K562 (cell line): ENCODE results near the gene SLC18A3. TPM values are rescaled to one million over a fixed set of nuclear protein-coding genes. Genes with fewer than 3 reads are reported as not detected.
A peak's percentile ranks its signal among the peaks of the same experiment; 100 is the strongest.

Source experiments
- ATAC-seq: fragments of 200-7000 bp; cut with Tn5 transposase; 3 replicates; pipeline ENCODE4 v1.9.1; 2020; ENCODE audit warnings: moderate library complexity
- BruUV-seq: library from RNA; stranded (reverse); fragments of 400-500 nt; replicated peaks from 2 replicates; lab custom pipeline; 2021; lab: Mats Ljungman, UMichigan
- CTCF ChIA-PET: fragments of 300-600 bp; formaldehyde crosslinking; extraction: SDS; loops from one replicate; lab custom pipeline; 2021; ENCODE audit warnings: low intra/inter-chr PET ratio; lab: Yijun Ruan, JAX
- POLR2A ChIA-PET: fragments of 300-600, 350-650 bp; sonication (Branson Sonifier 250); formaldehyde crosslinking; extraction: SDS; loops from one replicate; lab custom pipeline; 2021; ENCODE audit warnings: antibody characterized with exemption, inconsistent platforms; lab: Yijun Ruan, JAX
- DNase-seq, 4 experiments: peaks; one replicate each; pipeline versions ENCODE4 v3.0.0 to v3.0.0-alpha.2; 2011 to 2018; ENCODE audit warnings: low spot score in 3 of 4, mixed read lengths in 3 of 4; ENCODE audit errors: extremely low read depth in 1 of 4
- FAIRE-seq: peaks from 2 replicates; lab custom pipeline; 2011; peaks lifted over from hg19 to GRCh38; lab: Jason Lieb, UNC
- H2AFZ ChIP-seq: 2 replicates; pipeline ENCODE4 v1.6.0; 2011; ENCODE audit warnings: low read depth, low read length, control low read depth, inconsistent platforms
- H3K27ac ChIP-seq: fragments of 200-600 bp; 3 replicates; pipeline ENCODE4 v1.8.0; 2011; ENCODE audit warnings: low read depth, mild to moderate bottlenecking, control low read depth, inconsistent platforms, low read length, moderate library complexity, mixed read lengths; ENCODE audit errors: extremely low read depth
- H3K27me3 ChIP-seq, 2 experiments: fragments of 300-600 bp in 1 of 2; 2 replicates in 1 of 2; 3 replicates in 1 of 2; pipeline versions ENCODE4 v1.6.0 to v1.8.0; 2011; ENCODE audit warnings: inconsistent platforms in 2 of 2, low read length in 2 of 2, mild to moderate bottlenecking in 1 of 2, mixed read lengths in 1 of 2, moderate library complexity in 1 of 2; ENCODE audit not compliant: control insufficient read depth in 2 of 2, insufficient read depth in 2 of 2
- H3K36me3 ChIP-seq: fragments of 300-600 bp; 3 replicates; pipeline ENCODE4 v1.8.0; 2011; ENCODE audit warnings: mild to moderate bottlenecking, low read length, inconsistent platforms; ENCODE audit not compliant: control insufficient read depth, insufficient read depth
- H3K4me1 ChIP-seq, 2 experiments: fragments of 200-600 bp in 1 of 2; replicated peaks in 1 of 2; 2 replicates in 1 of 2; 3 replicates in 1 of 2; pipeline versions ENCODE4 v1.5.1 to v1.8.0; 2011; ENCODE audit warnings: inconsistent platforms in 2 of 2, low read length in 2 of 2, mild to moderate bottlenecking in 1 of 2, mixed read lengths in 1 of 2, moderate library complexity in 1 of 2; ENCODE audit not compliant: control insufficient read depth in 2 of 2, insufficient read depth in 2 of 2
- H3K4me2 ChIP-seq: 2 replicates; pipeline ENCODE4 v1.6.1; 2011; ENCODE audit warnings: low read length, control low read depth, inconsistent platforms, mixed read lengths; ENCODE audit not compliant: insufficient read depth
- H3K4me3 ChIP-seq: fragments of 200-600 bp; sonication (generic), shearing (Covaris generic); 2 replicates; pipeline ENCODE4 v1.5.1; 2016; ENCODE audit warnings: control low read depth, inconsistent platforms
- H3K79me2 ChIP-seq: fragments of 200-600 bp; 3 replicates; pipeline ENCODE4 v1.8.0; 2011; ENCODE audit warnings: low read length, inconsistent platforms; ENCODE audit not compliant: control insufficient read depth, insufficient read depth
- H3K9ac ChIP-seq, 2 experiments: 2 replicates each; pipeline versions ENCODE4 v1.6.0 to v1.6.1; 2011; ENCODE audit warnings: low read depth in 2 of 2, low read length in 2 of 2, control low read depth in 1 of 2, inconsistent platforms in 1 of 2, mild to moderate bottlenecking in 1 of 2, mixed read lengths in 1 of 2; ENCODE audit not compliant: insufficient read depth in 1 of 2
- H3K9me1 ChIP-seq: one replicate; pipeline ENCODE4 v1.6.0; 2011; ENCODE audit warnings: inconsistent platforms, mild to moderate bottlenecking, low read length, moderate library complexity; ENCODE audit not compliant: control insufficient read depth, insufficient read depth
- H3K9me3 ChIP-seq: replicated peaks from 2 replicates; pipeline ENCODE4 v1.5.1; 2011; ENCODE audit warnings: low read depth, low read length, inconsistent platforms; ENCODE audit not compliant: control insufficient read depth, insufficient read depth
- H4K20me1 ChIP-seq: replicated peaks from 2 replicates; pipeline ENCODE4 v1.6.1; 2011; ENCODE audit warnings: low read length, inconsistent platforms, mixed read lengths; ENCODE audit not compliant: control insufficient read depth, insufficient read depth
- CBX5 ChIP-seq: IDR thresholded peaks from 2 replicates; pipeline ENCODE4 v1.6.1; 2014; ENCODE audit warnings: low read depth, borderline replicate concordance
- ELK3 ChIP-seq: fragments of 450-650 bp; formaldehyde crosslinking; IDR thresholded peaks from 2 replicates; pipeline ENCODE4 v1.4.0; 2020; ENCODE audit warnings: mild to moderate bottlenecking
- FOXJ3 ChIP-seq: sonication (generic); formaldehyde crosslinking; IDR thresholded peaks from 2 replicates; pipeline ENCODE4 v1.4.0; 2020; ENCODE audit warnings: mild to moderate bottlenecking, missing genetic modification reagents
- KLF10 ChIP-seq: fragments of 250-450 bp; sonication (Bioruptor Pico); IDR thresholded peaks from 2 replicates; pipeline ENCODE4 v1.6.1; 2021; ENCODE audit warnings: matching md5 sums
- MAFG ChIP-seq: fragments of 450-650 bp; conservative IDR thresholded peaks from 2 replicates; pipeline ENCODE4 v1.6.1; 2016; ENCODE audit warnings: missing genetic modification characterization, missing compliant biosample characterization
- NRF1 ChIP-seq, 2 experiments: fragments of 450-650 bp; IDR thresholded peaks in 1 of 2; conservative IDR thresholded peaks in 1 of 2; 2 replicates each; pipeline ENCODE4 v1.6.1; 2014; ENCODE audit warnings: mild to moderate bottlenecking in 2 of 2
- RBM17 ChIP-seq: fragments of 200-400 bp; formaldehyde crosslinking; IDR thresholded peaks from 2 replicates; pipeline ENCODE4 v1.6.1; 2017; ENCODE audit warnings: low read depth, mild to moderate bottlenecking, low read length, borderline replicate concordance
- TCFL5 ChIP-seq: fragments of 250-450 bp; sonication (Bioruptor Pico); conservative IDR thresholded peaks from 2 replicates; pipeline ENCODE4 v1.6.1; 2021; ENCODE audit warnings: mild to moderate bottlenecking, moderate library complexity, matching md5 sums
- ZFX ChIP-seq: sonication (generic); formaldehyde crosslinking; IDR thresholded peaks from 2 replicates; pipeline ENCODE4 v1.8.0; 2022; ENCODE audit warnings: mild to moderate bottlenecking, missing genetic modification reagents, moderate library complexity
- WGBS: fragments of 100-300 bp; shearing (Covaris generic); methylation state at CpG from one replicate; pipeline ENCODE4 v1.1.6; 2016; ENCODE audit warnings: low coverage, mixed read lengths; ENCODE audit not compliant: insufficient coverage; ENCODE audit errors: missing lambda C conversion rate; 5-methylcytosine and 5-hydroxymethylcytosine counted together
- in situ Hi-C: fragments of 300-500 bp; cut with MboI; formaldehyde crosslinking; loops from 4 replicates; pipeline ENCODE4 v1.15.0; 2018; ENCODE audit warnings: inconsistent platforms, mixed read lengths
- intact Hi-C: fragments of 100-400 bp; cut with micrococcal nuclease; formaldehyde crosslinking; loops from 2 replicates; pipeline ENCODE4 v1.14.2; 2022
- polyA plus RNA-seq, 8 experiments: library from polyadenylated mRNA; depleted of rRNA in 4 of 8; stranded (reverse) in 5 of 8; unstranded in 3 of 8; fragments of >200 nt; fragmentation: Nextera tagmentation in 2 of 8; fragmentation: Illumina TruSeq in 1 of 8; extraction: Ambion mirVana in 2 of 8; extraction: Trizol in 1 of 8; gene quantifications; 2 replicates each; pipeline versions ENCODE4 v1.2.1 to v1.2.3, GENCODE V29; 2011 to 2014; ENCODE audit warnings: inconsistent platforms in 1 of 8, missing spikeins in 1 of 8
- total RNA-seq, 7 experiments: library from RNA; depleted of rRNA in 6 of 7; stranded (reverse); fragments of >200 nt in 6 of 7; fragmentation: Illumina TruSeq in 2 of 7; extraction: Trizol in 2 of 7; gene quantifications; 2 replicates each; pipeline versions ENCODE4 v1.2.1 to v1.2.3, GENCODE V29; 2011 to 2021; ENCODE audit warnings: low replicate concordance in 1 of 7
- TF ChIP-seq, protein P1 (sequence below): fragments of 450-650 bp; IDR thresholded peaks from 2 replicates; pipeline ENCODE4 v1.6.1; 2018; ENCODE audit warnings: mild to moderate bottlenecking, low read depth; ENCODE audit not compliant: partially characterized antibody

Gene SLC18A3
- total and polyA plus RNA-seq, 9 of the 15 experiments (the other 6 are each of a cell fraction or from before 2014, with no cell fraction given): not detected

DNA sequence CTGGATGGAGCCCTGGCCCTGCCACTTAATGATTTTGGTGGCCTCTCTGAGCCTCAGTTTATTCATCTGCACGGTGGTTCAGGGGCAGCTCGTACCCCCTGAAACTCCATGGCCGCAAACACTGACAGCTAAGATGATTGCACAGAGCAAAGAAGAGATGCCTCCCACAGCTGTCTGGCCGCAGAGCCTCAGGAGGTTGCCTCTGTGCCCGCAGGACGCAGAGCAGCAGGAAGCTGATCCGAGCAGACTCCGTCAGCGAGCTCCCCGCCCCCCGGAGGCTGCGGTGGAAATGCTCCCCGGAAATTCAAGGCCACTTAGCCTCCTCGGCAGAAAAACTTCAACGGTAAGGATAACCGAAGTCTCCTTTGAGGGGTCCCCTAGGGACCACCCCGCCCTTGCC is 39.2 kb downstream of the SLC18A3 start:
- no TSS peak for BruUV-seq
- WGBS: under 1% methylated on average over 17 of the region's 17 CpGs
- TF ChIP-seq TCFL5 (CRISPR knock-in tag) (no peak), FOXJ3 (CRISPR knock-in tag) (no peak), MAFG (no peak), NRF1 (conservative IDR thresholded peaks at IDR 0.05 in 1 of 2, IDR thresholded peaks at IDR 0.05 in 1 of 2) (no peak), RBM17 (no peak), ZFX (CRISPR knock-in tag) (no peak), KLF10 (CRISPR knock-in tag) (no peak), ELK3 (no peak), CBX5 (no peak)
- TF ChIP-seq, protein P1, sequence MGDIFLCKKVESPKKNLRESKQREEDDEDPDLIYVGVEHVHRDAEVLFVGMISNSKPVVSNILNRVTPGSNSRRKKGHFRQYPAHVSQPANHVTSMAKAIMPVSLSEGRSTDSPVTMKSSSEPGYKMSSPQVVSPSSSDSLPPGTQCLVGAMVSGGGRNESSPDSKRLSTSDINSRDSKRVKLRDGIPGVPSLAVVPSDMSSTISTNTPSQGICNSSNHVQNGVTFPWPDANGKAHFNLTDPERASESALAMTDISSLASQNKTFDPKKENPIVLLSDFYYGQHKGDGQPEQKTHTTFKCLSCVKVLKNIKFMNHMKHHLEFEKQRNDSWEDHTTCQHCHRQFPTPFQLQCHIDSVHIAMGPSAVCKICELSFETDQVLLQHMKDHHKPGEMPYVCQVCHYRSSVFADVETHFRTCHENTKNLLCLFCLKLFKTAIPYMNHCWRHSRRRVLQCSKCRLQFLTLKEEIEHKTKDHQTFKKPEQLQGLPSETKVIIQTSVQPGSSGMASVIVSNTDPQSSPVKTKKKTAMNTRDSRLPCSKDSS: no peak
- TF ChIP-seq, all 486 proteins: peak for 0
- no peak overlapping the region for H3K9ac ChIP-seq
- peak; percentile 36; the same call in 2 of the 3 replicates for ATAC-seq
- H3K79me2 ChIP-seq: no peaks in the 10 kb centered on the region
- H3K4me1 ChIP-seq: peaks cover 0 to 7% of the 10 kb centered on the region in 2 experiments; a peak in 1 of 5 replicates
- H3K27me3 ChIP-seq: peaks cover 31 to 75% of the 10 kb centered on the region in 2 experiments; a peak in 4 of 5 replicates
- ChIA-PET POLR2A (interaction anchor here (1.6 kb wide), 1 partner anchor 9 kb away, joined by 3 read pairs; no protein-coding TSS in a partner anchor), CTCF (no interaction called here)
- H2AFZ ChIP-seq: no peak overlapping the region
- no peaks in the 10 kb centered on the region for H3K9me1 ChIP-seq
- in situ Hi-C loops: no loop called here
- intact Hi-C loops: no loop called here
- no peak overlapping the region for H3K4me2 ChIP-seq
- no peaks in the 10 kb centered on the region for H3K9me3 ChIP-seq
- no peak for DNase-seq
- no peaks in the 10 kb centered on the region for H3K36me3 ChIP-seq
- no peak for FAIRE-seq
- peaks cover 18% of the 10 kb centered on the region for H4K20me1 ChIP-seq
- H3K27ac ChIP-seq: no peak overlapping the region
- no peak overlapping the region for H3K4me3 ChIP-seq
